GM18909 (cell line): ENCODE measurements around the gene IPO11.
"Not testable (repeated sequence)": the region's sequence is repeated elsewhere in the genome, so short reads cannot be mapped to it uniquely, and the experiment has no call there.

ENCODE experiments used
- ATAC-seq: cut with Tn5 transposase; IDR thresholded peaks from one replicate; pipeline ENCODE4 v1.9.1; 2021; ENCODE audit warnings: mild to moderate bottlenecking; ENCODE audit not compliant: unreplicated experiment, poor library complexity

Gene IPO11

GRCh38 chr5:62627901-62628300 lies 215.3 kb downstream of the IPO11 start:
- ATAC-seq, result no peak

- no peak for ATAC-seq
Measured at GRCh38 chr5:62631909-62632580, 219.5 kb downstream of the IPO11 start.

GRCh38 chr5:62633243-62633642 lies 220.7 kb downstream of the IPO11 start:
- no peak for ATAC-seq

- no peak for ATAC-seq
Measured at GRCh38 chr5:62640446-62640845, 227.9 kb downstream of the IPO11 start.

GRCh38 chr5:62642468-62642867 lies 229.9 kb downstream of the IPO11 start:
- ATAC-seq, result no peak

GRCh38 chr5:62643556-62644451 lies 231.2 kb downstream of the IPO11 start:
- no peak for ATAC-seq

- ATAC-seq, result no peak
Measured at GRCh38 chr5:62645223-62645622, 232.7 kb downstream of the IPO11 start.

- no peak for ATAC-seq
Measured at GRCh38 chr5:62647241-62647640, 234.7 kb downstream of the IPO11 start.

- no peak for ATAC-seq
Measured at GRCh38 chr5:62649025-62649424, 236.5 kb downstream of the IPO11 start.

GRCh38 chr5:62649476-62650113 lies 237.0 kb downstream of the IPO11 start:
- no peak for ATAC-seq

- no peak for ATAC-seq
Measured at GRCh38 chr5:62650197-62650596, 237.6 kb downstream of the IPO11 start.

GRCh38 chr5:62652225-62652624 lies 239.7 kb downstream of the IPO11 start:
- no peak for ATAC-seq

GRCh38 chr5:62653001-62653863 lies 240.7 kb downstream of the IPO11 start:
- ATAC-seq, result no peak

GRCh38 chr5:62653864-62654575 lies 241.5 kb downstream of the IPO11 start:
- ATAC-seq, result no peak

- ATAC-seq, result not testable (repeated sequence)
Measured at GRCh38 chr5:62657772-62658171, 245.2 kb downstream of the IPO11 start.

- no peak for ATAC-seq
Measured at GRCh38 chr5:62661126-62661525, 248.6 kb downstream of the IPO11 start.

GRCh38 chr5:62662521-62662920 lies 250.0 kb downstream of the IPO11 start:
- ATAC-seq, result no peak

- no peak for ATAC-seq
Measured at GRCh38 chr5:62671479-62671878, 258.9 kb downstream of the IPO11 start.

- not testable (repeated sequence) for ATAC-seq
Measured at GRCh38 chr5:62676596-62676995, 264.0 kb downstream of the IPO11 start.
